Frontal cortex (tissue), 4 donors: ENCODE data around the gene FIP1L1. TPM values are rescaled to one million over a fixed set of nuclear protein-coding genes. Genes with fewer than 3 reads are reported as not detected.
"Not testable (repeated sequence)": the region's sequence is repeated elsewhere in the genome, so short reads cannot be mapped to it uniquely, and the experiment has no call there.

Experiments used
- DNase-seq, 2 donors: peaks; one replicate each; pipeline ENCODE4 v3.0.0; 2012; ENCODE audit warnings: low spot score in 2 of 2
- FAIRE-seq: peaks from 2 replicates; lab custom pipeline; 2012; peaks lifted over from hg19 to GRCh38; lab: Jason Lieb, UNC
- total RNA-seq: library from RNA; depleted of rRNA; stranded (reverse); fragments of >200 nt; gene quantifications from one replicate; pipeline ENCODE4 v1.2.3, GENCODE V29; 2014
- donor health status: control.
- donor health status: control.
- donor health status: control.

Gene FIP1L1, protein sequence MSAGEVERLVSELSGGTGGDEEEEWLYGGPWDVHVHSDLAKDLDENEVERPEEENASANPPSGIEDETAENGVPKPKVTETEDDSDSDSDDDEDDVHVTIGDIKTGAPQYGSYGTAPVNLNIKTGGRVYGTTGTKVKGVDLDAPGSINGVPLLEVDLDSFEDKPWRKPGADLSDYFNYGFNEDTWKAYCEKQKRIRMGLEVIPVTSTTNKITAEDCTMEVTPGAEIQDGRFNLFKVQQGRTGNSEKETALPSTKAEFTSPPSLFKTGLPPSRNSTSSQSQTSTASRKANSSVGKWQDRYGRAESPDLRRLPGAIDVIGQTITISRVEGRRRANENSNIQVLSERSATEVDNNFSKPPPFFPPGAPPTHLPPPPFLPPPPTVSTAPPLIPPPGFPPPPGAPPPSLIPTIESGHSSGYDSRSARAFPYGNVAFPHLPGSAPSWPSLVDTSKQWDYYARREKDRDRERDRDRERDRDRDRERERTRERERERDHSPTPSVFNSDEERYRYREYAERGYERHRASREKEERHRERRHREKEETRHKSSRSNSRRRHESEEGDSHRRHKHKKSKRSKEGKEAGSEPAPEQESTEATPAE
- total RNA-seq = 105 TPM

DNA sequence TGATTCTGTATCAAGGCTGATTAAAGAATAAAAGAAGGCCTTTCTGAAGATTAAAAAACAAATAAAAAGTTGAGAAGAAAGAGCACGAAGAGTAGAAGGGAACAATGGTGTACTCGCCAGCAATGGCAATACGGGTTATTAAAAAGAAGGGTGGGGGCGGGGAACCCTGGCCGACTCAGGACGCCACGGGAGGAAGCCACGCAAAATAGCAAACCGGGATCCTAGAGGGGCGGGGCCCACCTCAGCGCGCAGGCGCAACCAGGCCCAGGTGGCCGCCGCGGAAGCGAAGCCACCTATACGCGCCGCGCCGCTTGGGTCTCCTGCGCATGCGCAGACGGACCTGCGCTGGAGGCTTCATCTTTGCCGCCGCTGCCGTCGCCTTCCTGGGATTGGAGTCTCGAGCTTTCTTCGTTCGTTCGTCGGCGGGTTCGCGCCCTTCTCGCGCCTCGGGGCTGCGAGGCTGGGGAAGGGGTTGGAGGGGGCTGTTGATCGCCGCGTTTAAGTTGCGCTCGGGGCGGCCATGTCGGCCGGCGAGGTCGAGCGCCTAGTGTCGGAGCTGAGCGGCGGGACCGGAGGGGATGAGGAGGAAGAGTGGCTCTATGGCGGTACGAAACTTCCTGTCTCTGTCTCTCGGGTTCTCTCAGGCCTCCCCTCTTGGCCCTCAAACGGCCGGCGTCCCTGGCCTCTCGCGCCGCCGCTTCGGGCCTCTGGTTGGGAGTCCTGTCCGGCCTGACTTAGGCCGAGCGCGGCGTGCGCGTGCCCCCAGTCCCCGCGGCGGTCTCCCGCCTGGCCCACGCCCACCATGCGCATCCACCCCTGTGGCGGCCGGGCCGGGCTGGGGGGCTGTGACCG, at the start of gene FIP1L1:
TSS of gene FIP1L1 (plus strand) at position 323 of the 852 bp plus-strand sequence. CDS start at position 521, 198 bp downstream.
- DNase-seq (peak; percentile 87), FAIRE-seq (no peak)

DNA sequence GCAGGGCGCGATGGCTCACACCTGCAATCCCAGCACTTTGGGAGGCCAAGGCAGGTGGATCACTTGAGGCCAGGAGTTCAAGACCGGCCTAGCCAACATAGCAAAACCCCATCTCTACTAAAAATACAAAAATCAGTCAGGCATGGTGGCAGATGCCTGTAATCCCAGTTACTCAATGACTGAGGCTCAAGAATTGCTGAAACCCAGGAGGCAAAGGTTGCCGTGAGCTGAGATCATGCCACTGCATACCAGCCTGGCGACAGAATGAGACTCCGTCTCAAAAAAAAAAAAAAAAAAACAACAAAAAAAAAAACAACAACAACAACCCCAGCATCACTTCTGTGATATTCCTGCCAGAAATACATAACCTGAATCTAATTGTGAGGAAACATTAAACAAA, 42.5 kb upstream of the FIP1L1 start:
- not testable (repeated sequence) for DNase-seq, FAIRE-seq

DNA sequence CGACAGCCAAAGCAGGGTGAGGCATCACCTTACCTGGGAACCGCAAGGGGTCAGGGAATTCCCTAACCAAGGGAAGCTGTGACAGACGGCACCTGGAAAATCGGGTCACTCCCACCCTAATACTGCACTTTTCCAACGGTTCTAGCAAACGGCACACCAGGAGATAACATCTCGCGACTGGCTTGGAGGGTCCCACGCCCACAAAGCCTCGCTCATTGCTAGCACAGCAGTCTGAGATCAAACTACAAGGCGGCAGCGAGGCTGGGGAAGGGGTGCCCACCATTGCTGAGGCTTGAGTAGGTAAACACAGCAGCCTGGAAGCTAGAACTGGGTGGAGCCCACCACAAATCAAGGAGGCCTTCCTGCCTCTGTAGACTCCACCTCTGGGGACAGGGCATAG, 37.3 kb upstream of the FIP1L1 start:
- FAIRE-seq, DNase-seq: not testable (repeated sequence)

DNA sequence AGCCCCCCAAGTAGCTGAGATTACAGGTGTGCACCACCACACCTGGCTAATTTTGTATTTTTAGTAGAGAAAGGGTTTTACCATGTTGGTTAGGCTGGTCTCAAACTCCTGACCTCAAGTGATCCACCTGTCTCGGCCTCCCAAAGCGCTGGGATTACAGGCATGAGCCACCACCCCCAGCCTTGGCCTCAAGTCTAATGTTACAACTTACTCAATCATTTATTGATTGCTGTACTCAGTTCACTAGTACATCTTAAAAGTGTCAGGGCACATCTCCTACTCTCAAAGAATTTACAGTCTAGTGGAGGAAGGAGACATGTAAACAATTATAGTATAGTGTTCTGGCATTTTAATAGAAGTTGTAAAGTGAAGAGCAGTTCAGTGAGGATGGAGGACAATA, 31.0 kb upstream of the FIP1L1 start:
- FAIRE-seq, DNase-seq: not testable (repeated sequence)

DNA sequence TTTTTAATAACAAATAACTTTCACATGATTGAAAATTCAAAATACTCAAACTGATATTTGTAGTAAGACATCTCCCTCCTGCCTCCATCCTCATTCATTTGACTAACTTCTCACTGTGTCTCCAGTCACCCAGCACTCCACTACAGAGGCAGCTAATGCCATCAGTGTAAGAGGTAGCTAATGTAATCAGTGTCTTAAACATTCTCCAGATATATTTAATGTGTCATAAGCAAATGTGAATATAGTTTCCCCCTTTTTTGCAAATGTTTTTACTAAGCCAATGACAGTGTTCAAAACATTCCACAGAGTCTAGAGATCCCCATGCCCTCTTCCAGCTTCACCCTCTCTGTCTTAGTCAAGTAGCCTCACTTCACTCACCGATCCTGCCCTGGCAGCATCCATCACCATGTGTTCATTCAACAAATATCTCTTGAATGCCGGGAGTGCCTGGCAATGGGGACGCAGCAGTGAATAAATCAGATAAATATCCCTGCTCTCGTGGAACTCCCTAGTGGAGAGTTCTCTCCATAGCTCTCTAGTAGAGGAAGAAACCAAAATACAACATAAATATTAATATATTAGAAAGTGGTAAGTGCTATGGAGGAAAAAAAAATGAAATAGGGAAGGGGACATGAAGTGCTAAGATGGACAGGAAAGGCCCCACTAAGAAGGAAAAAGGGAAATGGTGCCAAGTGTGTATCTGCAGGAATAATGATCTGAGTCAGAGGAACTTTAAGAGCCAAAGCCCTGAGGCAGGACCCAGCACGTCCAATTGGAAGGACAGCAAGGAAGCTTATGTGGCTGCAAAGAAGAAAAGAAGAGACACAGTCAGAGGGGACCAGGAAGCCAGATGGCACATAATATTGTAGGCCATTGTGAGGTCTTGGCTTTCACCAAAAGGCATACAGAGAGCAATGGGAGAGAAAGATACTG, 30.3 kb upstream of the FIP1L1 start:
- FAIRE-seq (no peak), DNase-seq (no peak)

DNA sequence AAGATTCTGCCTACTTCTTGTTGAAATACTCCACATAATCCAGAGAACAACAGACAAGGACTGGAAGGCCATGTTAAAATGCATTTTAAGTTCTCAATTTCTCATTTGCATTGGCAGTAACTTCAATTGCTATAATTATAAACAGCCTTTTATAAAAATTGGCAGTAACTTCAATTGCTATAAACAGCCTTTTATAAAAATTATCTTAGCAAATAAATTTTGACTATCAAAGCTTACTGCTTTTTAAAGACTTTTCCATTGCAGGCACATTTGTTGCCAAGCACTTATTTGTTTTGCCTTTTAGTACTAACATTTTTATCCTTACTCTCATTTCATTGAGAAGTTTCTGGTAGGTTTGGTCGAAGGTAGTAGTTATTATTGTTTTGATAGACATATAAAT, 29.4 kb upstream of the FIP1L1 start:
- FAIRE-seq (no peak), DNase-seq (no peak)

DNA sequence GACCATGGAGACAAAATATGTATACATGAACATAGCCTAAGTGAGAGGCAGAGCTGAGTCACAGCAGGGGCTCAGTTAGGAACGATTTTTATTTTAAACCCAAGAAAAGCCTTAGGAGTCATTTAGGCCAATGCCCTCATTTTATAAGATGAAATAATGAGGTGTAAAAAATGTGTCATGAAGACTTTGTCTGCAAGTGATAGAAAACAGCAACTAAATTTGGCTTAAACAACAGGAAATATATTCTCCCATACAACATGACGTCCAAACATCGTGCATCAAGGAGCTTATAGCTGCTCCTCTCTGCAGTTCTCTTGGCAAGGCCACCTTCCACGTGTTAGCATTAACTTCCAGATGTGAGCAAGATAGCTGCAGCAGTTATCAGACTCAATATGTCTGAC, 28.4 kb upstream of the FIP1L1 start:
- FAIRE-seq (no peak), DNase-seq (no peak)

DNA sequence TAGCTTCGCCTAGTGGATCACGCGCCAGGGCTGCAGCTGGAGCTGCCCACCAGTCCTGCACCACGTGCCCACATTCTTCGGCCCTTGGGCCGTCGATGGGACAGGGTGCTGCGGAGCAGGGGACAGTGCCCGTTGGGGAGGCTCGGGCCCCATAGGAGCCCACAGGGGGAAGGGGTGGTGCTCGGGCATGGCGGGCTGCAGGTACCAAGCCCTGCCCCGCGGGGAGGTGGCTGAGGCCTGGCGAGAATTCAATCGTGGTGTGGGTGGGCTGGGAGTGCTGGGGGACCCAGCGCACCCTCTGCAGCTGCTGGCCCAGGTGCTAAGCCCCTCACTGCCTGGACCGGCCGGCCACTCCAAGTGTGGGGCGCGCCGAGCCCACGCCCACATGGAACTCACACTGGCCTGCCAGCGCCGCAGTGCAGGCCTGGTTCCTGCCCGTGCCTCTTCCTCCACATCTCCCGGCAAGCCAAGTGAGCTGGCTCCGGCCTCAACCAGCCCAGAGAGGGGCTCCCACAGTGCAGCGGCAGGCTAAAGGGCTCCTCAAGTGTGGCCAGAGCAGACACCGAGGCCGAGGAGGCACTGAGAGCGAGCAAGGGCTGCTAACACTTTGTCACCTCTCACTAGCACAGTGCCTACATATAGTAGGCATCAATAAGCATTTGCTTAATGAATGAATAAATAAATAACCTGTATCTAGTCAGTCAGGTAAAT, 23.3 kb upstream of the FIP1L1 start:
- FAIRE-seq (no peak), DNase-seq (no peak)

DNA sequence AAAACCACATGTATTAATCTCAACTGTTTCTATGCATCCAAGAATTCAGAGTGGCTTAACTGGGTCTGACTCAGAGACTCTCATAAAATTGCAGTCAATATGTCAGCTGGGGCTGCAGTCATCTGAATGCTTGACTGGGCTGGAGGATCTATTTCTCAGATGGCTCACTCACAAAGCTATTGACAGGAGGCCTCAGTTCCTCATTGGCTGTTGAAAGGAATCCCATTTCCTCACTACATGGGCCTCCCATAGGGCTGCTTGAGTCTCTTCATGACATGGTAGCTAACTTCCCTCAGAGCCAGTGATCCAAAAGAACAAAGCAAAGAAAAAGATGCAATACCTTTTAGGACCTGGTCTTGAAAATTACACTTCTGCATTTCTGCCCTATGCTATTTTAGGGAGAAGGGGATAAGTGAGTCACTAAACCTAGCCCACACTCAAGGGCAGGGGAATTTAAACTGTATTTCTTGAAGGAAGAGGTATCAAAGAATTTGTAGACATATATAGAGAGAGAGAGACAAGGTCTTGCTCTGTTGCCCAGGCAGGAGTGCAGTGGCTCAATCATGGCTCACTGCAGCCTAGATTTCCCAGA, 21.4 kb upstream of the FIP1L1 start:
- no peak for FAIRE-seq
- no peak for DNase-seq

DNA sequence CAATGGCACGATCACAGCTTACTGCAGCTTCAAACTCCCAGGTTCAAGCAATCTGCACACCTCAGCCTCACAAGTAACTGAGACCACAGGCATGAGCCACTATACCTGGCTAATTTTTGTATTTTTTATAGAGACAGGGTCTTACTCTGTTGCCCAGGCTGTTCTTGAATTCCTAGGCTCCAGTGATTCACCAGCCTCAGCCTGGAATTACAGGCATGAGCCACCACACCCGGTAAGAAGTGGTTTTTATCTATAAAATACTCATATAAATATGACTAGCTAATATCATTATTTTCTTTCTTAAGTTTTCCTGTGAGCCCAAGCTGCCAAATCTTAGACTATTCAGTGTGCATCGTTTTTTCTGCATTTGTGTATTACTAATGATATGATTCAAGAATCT, 16.0 kb upstream of the FIP1L1 start:
- FAIRE-seq (no peak), DNase-seq (no peak)

DNA sequence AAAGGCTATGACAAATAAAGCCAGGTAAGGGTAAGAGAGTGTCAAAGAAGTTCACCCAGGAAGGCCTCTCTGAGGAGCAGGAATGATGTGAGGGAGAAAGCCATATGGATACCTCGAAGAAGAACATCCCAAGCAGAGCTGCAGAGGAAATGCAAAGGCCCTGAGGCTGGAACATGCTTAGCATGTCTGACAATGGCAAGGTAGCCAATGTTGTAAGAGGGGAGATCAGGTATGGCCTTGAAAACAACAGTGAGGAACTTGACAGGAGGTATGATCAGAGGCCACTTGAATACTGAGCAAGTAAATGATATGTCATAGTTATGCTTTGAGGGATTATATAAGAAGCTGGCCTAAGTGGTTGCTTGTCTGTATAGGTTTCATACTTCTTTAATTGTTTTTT, 15.3 kb upstream of the FIP1L1 start:
- FAIRE-seq = no peak
- no peak for DNase-seq

DNA sequence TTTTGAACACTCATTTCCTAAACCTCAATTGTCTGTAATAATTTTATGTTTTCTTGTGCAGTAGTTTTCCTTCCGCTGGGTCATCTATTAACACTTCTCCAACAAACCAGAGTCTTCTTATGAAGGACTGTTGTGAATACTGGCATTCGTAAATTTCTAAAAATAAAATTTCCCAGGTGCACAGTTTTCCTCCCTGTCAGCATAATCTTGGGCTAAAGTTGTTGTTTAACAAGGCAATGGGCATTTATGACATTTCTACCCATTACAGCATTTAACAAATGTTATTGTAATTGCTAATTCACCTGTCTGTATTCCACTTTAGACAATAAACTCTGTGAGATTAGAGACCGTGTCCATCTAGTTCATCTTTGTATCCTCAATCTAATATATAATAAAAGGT, 12.8 kb upstream of the FIP1L1 start:
- FAIRE-seq = no peak
- no peak for DNase-seq

DNA sequence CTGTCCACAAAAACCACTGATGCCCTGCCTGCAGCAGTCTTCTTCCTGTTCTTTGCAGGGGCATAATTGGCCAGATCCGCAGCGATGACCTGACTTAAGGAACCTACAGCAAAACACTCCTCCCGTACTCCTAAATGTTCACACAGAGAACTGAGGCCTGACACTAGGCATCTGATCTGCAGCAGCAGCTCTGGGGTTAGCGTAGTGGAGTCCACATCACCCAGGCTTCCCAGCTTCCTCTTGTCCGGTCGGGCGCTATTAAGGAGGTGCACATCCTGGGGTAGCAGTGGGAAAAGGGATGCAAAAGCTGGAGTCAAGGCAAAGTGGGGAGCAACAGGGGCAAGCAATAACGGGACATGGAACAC, 12.3 kb upstream of the FIP1L1 start:
- DNase-seq = no peak
- FAIRE-seq = no peak

DNA sequence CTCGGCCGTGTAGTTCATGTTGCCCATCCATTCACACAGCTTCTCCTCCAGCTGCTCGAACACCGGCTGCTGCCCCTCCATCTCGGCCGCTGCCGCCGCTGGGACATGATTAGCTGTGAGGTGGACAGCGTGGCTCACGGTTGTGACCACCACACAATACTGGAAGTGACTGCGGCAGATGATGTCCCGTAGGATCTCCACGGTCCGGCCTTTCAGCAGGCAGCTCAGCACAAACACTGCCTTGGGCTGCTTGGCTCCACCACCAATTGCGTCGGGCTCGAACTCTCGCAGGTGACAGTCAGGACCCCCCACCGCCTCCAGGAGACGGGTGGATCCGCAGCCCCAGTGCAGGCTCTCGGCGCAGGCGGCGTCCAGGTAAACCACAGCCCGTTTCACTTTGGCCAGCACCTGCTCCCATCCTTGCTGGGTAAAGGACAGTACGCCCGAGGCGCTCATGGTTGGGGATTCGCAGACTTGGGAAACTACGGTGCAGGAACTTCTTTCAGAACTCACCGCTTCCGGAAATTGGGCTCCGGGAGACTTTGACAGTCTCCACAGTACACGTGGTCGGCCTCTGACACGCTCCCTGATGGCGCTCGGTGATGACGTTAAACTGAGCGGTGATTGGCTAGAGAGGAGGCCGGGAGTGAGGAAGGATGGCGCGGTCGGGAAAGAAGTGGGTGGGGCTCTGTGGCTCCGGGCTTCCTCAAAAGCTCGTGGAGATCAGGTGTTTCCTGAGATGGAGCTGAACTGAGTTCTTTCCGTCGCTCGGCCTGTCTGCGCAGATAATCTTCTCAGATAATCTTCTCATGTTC, 11.7 kb upstream of the FIP1L1 start, which contains the start of gene SCFD2:
TSS of gene SCFD2 (minus strand) at position 576 of the 815 bp plus-strand sequence.
- FAIRE-seq (no peak), DNase-seq (peak; percentile 84 to 95)

DNA sequence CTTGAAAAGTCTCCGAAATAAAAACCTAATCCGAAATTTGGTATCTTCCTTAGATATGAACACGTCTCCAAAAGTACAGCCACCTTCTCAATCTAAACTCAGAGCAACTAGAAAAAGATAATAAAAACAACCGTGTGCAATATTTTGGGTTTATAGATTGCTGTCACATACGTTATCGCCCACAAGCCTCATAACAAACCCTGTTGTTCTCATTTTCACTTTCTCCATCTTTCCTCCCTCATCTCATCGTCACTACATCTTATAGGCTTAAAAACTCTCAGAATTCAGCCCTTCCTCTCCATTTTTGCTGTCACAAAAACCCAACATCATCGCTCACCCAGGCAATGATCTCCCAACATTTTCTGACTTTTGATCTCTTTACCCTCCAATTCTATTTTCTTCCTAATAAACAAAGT, 11.1 kb upstream of the FIP1L1 start:
- DNase-seq (no peak), FAIRE-seq (no peak)

DNA sequence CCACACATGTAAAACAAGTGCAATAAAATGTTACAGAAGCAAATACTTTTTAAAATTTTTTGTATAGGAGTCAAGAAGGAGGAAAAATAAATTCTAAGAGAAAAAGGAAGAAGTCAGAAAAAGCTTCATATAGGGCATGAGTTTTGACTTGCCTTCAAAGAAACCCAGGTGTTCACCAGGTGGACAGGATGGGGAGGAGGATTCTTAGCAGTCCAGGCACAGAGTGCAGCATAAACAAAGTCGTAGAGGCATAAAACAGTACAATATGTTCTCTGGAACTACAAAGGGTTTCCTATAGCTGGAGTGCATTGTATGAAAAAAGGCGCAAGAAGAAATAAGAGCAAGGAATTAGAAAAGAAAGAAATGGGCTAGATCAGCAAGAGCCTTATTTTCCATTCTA, 9.7 kb upstream of the FIP1L1 start:
- DNase-seq (no peak), FAIRE-seq (no peak)

DNA sequence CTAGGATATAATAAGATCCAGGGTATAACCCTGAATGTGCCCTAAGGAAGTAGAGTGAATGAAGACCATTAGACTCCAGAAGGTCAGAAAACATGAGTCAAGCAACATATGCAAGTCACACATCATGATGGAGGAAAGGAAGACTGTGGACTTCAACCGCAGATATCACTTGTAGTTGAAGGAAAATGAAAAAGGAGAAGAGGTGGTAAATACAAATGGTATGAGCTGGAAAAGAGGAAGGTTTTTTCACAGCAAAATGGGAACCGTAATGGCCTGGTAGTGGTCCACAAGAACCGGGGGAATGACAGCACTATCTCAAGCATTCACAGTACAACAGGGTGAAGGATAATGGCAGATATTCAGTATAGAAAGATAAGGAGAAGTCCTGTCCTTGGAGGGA, 6.4 kb upstream of the FIP1L1 start:
- DNase-seq (no peak), FAIRE-seq (no peak)
